K562 (cell line): Measurements from ENCODE around the gene SLC25A34.

Experiments
- BACH1 ChIP-seq: fragments of 200-800 bp; sonication (Bioruptor generic); IDR thresholded peaks from 2 replicates; pipeline ENCODE4 v1.6.1; 2016; ENCODE audit warnings: missing genetic modification characterization, missing compliant biosample characterization
- CREB1 ChIP-seq, 2 experiments: sonication (generic) in 1 of 2; formaldehyde crosslinking in 1 of 2; IDR thresholded peaks; 2 replicates each; pipeline versions ENCODE4 v1.6.1 to v1.8.0; 2012 to 2022; ENCODE audit warnings: inconsistent platforms in 1 of 2, mild to moderate bottlenecking in 1 of 2, missing genetic modification reagents in 1 of 2, moderate library complexity in 1 of 2
- GATAD2A ChIP-seq: fragments of 450-650 bp; IDR thresholded peaks from 2 replicates; pipeline ENCODE4 v1.6.1; 2017
- KDM5B ChIP-seq: fragments of 200-600 bp; sonication (generic); IDR thresholded peaks from 2 replicates; pipeline ENCODE4 v1.6.1; 2012; ENCODE audit warnings: low read depth, mild to moderate bottlenecking, moderate library complexity, low read length, control low read depth, inconsistent platforms; ENCODE audit not compliant: insufficient replicate concordance
- MEF2A ChIP-seq: IDR thresholded peaks from 2 replicates; pipeline ENCODE4 v1.6.1; 2011; ENCODE audit warnings: low read depth, mild to moderate bottlenecking, low read length, moderate library complexity; ENCODE audit not compliant: control insufficient read depth
- NBN ChIP-seq: fragments of 450-650 bp; IDR thresholded peaks from 2 replicates; pipeline ENCODE4 v1.6.1; 2016; ENCODE audit warnings: low read depth, mild to moderate bottlenecking
- NONO ChIP-seq, 2 experiments: fragments of 200-400 bp in 1 of 2; fragments of 450-650 bp in 1 of 2; formaldehyde crosslinking in 1 of 2; IDR thresholded peaks; 2 replicates each; pipeline ENCODE4 v1.6.1; 2017; ENCODE audit warnings: low read depth in 2 of 2, mild to moderate bottlenecking in 2 of 2, moderate library complexity in 2 of 2, low read length in 1 of 2
- POLR2A ChIP-seq: fragments of 450-650 bp; conservative IDR thresholded peaks from 2 replicates; pipeline ENCODE4 v1.6.1; 2016
- ZFP36 ChIP-seq: fragments of 150-350 bp; IDR thresholded peaks from 2 replicates; pipeline ENCODE4 v1.6.1; 2018; ENCODE audit warnings: low read length, low read depth; ENCODE audit not compliant: partially characterized antibody
- TF ChIP-seq, protein P1 (sequence below): fragments of 250-450 bp; sonication (Bioruptor Pico); IDR thresholded peaks from 2 replicates; pipeline ENCODE4 v1.8.0; 2022; ENCODE audit warnings: moderate library complexity, mild to moderate bottlenecking, inconsistent platforms
- TF ChIP-seq, protein P2 (sequence below), 3 experiments: IDR thresholded peaks in 2 of 3; conservative IDR thresholded peaks in 1 of 3; 2 replicates each; pipeline ENCODE4 v1.5.1; 2011 to 2012; ENCODE audit warnings: low read length in 3 of 3, mild to moderate bottlenecking in 3 of 3, control low read depth in 2 of 3, improper control_type of control experiment in 1 of 3, inconsistent platforms in 1 of 3, low read depth in 1 of 3, mixed read lengths in 1 of 3, moderate library complexity in 1 of 3; ENCODE audit not compliant: insufficient read depth in 2 of 3
- TF ChIP-seq, protein P3 (sequence below), 2 experiments: fragments of 450-650 bp; formaldehyde crosslinking in 1 of 2; IDR thresholded peaks; 2 replicates each; pipeline versions ENCODE4 v1.4.0 to v1.6.1; 2014 to 2020; ENCODE audit warnings: mild to moderate bottlenecking in 2 of 2, borderline replicate concordance in 1 of 2, low read depth in 1 of 2
- TF ChIP-seq, protein P4 (sequence below): sonication (generic); formaldehyde crosslinking; IDR thresholded peaks from 2 replicates; pipeline ENCODE4 v1.8.1; 2023; ENCODE audit warnings: mild to moderate bottlenecking, missing genetic modification reagents, moderate library complexity

DNA sequence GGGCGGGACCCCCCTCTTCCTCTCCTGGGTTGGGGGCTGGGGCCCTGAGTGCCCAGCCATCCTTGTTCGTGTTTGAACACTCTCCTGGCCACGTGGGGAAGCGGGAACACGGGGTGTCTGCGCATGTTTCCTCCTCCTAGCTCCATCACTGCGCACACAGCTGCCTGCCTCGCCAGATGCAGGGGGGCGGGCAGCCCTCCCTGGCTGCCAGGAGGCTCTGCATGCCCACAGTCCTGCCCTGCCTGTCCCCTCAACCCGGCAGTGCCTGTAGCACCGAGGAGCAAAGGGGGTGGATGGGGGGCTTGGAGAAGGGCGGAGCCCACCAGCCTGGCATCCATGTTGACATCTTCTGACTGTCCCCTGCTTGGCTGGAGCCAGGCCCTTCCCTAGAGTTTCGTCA is 1.8 kb upstream of the SLC25A34 start:
- no peak for TF ChIP-seq CREB1 (IDR thresholded peaks at IDR 0.05)
- TF ChIP-seq CREB1 (CRISPR knock-in tag; IDR thresholded peaks at IDR 0.05), result no peak
- TF ChIP-seq MEF2A, result no peak
- TF ChIP-seq, protein P1, sequence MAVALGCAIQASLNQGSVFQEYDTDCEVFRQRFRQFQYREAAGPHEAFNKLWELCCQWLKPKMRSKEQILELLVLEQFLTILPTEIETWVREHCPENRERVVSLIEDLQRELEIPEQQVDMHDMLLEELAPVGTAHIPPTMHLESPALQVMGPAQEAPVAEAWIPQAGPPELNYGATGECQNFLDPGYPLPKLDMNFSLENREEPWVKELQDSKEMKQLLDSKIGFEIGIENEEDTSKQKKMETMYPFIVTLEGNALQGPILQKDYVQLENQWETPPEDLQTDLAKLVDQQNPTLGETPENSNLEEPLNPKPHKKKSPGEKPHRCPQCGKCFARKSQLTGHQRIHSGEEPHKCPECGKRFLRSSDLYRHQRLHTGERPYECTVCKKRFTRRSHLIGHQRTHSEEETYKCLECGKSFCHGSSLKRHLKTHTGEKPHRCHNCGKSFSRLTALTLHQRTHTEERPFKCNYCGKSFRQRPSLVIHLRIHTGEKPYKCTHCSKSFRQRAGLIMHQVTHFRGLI, result no peak
- no peak for TF ChIP-seq NONO (IDR thresholded peaks at IDR 0.05; ENCODE audit: low read depth in 2 of 2, low read length in 1 of 2)
- TF ChIP-seq, protein P2, sequence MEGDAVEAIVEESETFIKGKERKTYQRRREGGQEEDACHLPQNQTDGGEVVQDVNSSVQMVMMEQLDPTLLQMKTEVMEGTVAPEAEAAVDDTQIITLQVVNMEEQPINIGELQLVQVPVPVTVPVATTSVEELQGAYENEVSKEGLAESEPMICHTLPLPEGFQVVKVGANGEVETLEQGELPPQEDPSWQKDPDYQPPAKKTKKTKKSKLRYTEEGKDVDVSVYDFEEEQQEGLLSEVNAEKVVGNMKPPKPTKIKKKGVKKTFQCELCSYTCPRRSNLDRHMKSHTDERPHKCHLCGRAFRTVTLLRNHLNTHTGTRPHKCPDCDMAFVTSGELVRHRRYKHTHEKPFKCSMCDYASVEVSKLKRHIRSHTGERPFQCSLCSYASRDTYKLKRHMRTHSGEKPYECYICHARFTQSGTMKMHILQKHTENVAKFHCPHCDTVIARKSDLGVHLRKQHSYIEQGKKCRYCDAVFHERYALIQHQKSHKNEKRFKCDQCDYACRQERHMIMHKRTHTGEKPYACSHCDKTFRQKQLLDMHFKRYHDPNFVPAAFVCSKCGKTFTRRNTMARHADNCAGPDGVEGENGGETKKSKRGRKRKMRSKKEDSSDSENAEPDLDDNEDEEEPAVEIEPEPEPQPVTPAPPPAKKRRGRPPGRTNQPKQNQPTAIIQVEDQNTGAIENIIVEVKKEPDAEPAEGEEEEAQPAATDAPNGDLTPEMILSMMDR (IDR thresholded peaks at IDR 0.05 in 2 of 3, conservative IDR thresholded peaks at IDR 0.05 in 1 of 3; ENCODE audit: insufficient read depth in 2 of 3, low read depth in 1 of 3, low read length in 3 of 3), result no peak
- TF ChIP-seq ZFP36, result no peak
- TF ChIP-seq BACH1 (tag), result no peak
- no peak for TF ChIP-seq POLR2A
- no peak for TF ChIP-seq KDM5B
- no peak for TF ChIP-seq NBN
- TF ChIP-seq, protein P3, sequence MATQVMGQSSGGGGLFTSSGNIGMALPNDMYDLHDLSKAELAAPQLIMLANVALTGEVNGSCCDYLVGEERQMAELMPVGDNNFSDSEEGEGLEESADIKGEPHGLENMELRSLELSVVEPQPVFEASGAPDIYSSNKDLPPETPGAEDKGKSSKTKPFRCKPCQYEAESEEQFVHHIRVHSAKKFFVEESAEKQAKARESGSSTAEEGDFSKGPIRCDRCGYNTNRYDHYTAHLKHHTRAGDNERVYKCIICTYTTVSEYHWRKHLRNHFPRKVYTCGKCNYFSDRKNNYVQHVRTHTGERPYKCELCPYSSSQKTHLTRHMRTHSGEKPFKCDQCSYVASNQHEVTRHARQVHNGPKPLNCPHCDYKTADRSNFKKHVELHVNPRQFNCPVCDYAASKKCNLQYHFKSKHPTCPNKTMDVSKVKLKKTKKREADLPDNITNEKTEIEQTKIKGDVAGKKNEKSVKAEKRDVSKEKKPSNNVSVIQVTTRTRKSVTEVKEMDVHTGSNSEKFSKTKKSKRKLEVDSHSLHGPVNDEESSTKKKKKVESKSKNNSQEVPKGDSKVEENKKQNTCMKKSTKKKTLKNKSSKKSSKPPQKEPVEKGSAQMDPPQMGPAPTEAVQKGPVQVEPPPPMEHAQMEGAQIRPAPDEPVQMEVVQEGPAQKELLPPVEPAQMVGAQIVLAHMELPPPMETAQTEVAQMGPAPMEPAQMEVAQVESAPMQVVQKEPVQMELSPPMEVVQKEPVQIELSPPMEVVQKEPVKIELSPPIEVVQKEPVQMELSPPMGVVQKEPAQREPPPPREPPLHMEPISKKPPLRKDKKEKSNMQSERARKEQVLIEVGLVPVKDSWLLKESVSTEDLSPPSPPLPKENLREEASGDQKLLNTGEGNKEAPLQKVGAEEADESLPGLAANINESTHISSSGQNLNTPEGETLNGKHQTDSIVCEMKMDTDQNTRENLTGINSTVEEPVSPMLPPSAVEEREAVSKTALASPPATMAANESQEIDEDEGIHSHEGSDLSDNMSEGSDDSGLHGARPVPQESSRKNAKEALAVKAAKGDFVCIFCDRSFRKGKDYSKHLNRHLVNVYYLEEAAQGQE (IDR thresholded peaks at IDR 0.05; ENCODE audit: borderline replicate concordance), result no peak
- TF ChIP-seq, protein P3 (CRISPR knock-in tag; IDR thresholded peaks at IDR 0.05; ENCODE audit: low read depth), result no peak
- TF ChIP-seq GATAD2A, result no peak
- TF ChIP-seq, protein P4, sequence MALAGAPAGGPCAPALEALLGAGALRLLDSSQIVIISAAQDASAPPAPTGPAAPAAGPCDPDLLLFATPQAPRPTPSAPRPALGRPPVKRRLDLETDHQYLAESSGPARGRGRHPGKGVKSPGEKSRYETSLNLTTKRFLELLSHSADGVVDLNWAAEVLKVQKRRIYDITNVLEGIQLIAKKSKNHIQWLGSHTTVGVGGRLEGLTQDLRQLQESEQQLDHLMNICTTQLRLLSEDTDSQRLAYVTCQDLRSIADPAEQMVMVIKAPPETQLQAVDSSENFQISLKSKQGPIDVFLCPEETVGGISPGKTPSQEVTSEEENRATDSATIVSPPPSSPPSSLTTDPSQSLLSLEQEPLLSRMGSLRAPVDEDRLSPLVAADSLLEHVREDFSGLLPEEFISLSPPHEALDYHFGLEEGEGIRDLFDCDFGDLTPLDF (CRISPR knock-in tag), result no peak
